Fibroblast of lung (primary cell): Measurements from ENCODE around the gene CASQ2. TPM values are rescaled to one million over a fixed set of nuclear protein-coding genes. Genes with fewer than 3 reads are reported as not detected.

ENCODE experiments used
- DNase-seq, 2 donors: peaks; one replicate each; pipeline versions ENCODE4 v3.0.0 to v3.0.0-alpha.2; 2010; ENCODE audit warnings: low read depth in 2 of 2
- H2AFZ ChIP-seq: 2 replicates; pipeline ENCODE4 v1.5.1; 2012; ENCODE audit warnings: low read length, control low read depth, inconsistent platforms
- H3K27ac ChIP-seq: 2 replicates; pipeline ENCODE4 v1.5.1; 2011; ENCODE audit warnings: low read length, control low read depth; ENCODE audit not compliant: insufficient read depth
- H3K27me3 ChIP-seq: 2 replicates; pipeline ENCODE4 v1.5.1; 2011; ENCODE audit warnings: mild to moderate bottlenecking, low read length; ENCODE audit not compliant: control insufficient read depth, insufficient read depth
- H3K36me3 ChIP-seq: 2 replicates; pipeline ENCODE4 v1.5.1; 2011; ENCODE audit warnings: low read length; ENCODE audit not compliant: control insufficient read depth, insufficient read depth
- H3K4me1 ChIP-seq: 2 replicates; pipeline ENCODE4 v1.5.1; 2011; ENCODE audit warnings: low read length; ENCODE audit not compliant: control insufficient read depth, insufficient read depth; ENCODE audit errors: extremely low read depth
- H3K4me2 ChIP-seq: 2 replicates; pipeline ENCODE4 v1.5.1; 2011; ENCODE audit warnings: low read length, control low read depth; ENCODE audit not compliant: insufficient read depth; ENCODE audit errors: extremely low read depth
- H3K4me3 ChIP-seq, 4 experiments: fragments of 200-600 bp in 1 of 4; sonication (generic) in 1 of 4; replicated peaks in 1 of 4; 2 replicates each; pipeline ENCODE4 v1.5.1; 2011 to 2016; ENCODE audit warnings: low read length in 4 of 4, low read depth in 3 of 4, mild to moderate bottlenecking in 3 of 4, control low read depth in 2 of 4, inconsistent platforms in 1 of 4, mixed read lengths in 1 of 4; ENCODE audit not compliant: insufficient read depth in 1 of 4; ENCODE audit errors: control extremely low read depth in 1 of 4
- H3K79me2 ChIP-seq: 2 replicates; pipeline ENCODE4 v1.5.1; 2012; ENCODE audit warnings: mild to moderate bottlenecking, low read length, inconsistent platforms; ENCODE audit not compliant: control insufficient read depth, insufficient read depth
- H3K9ac ChIP-seq: 2 replicates; pipeline ENCODE4 v1.5.1; 2011; ENCODE audit warnings: mild to moderate bottlenecking, low read length, control low read depth; ENCODE audit not compliant: insufficient read depth
- H3K9me3 ChIP-seq: 2 replicates; pipeline ENCODE4 v1.5.1; 2012; ENCODE audit warnings: low read depth, low read length; ENCODE audit not compliant: control insufficient read depth, insufficient read depth
- H4K20me1 ChIP-seq: 2 replicates; pipeline ENCODE4 v1.5.1; 2011; ENCODE audit warnings: low read length; ENCODE audit not compliant: control insufficient read depth, insufficient read depth; ENCODE audit errors: extremely low read depth
- EZH2 ChIP-seq: IDR thresholded peaks from 2 replicates; pipeline ENCODE4 v1.5.1; 2012; ENCODE audit warnings: low read length, control low read depth, mild to moderate bottlenecking; ENCODE audit errors: missing control alignments
- polyA plus RNA-seq, 2 donors: library from polyadenylated mRNA; depleted of rRNA in 1 of 2; stranded (reverse) in 1 of 2; unstranded in 1 of 2; fragments of >200 nt; gene quantifications; 2 replicates each; pipeline ENCODE4 v1.2.1, GENCODE V29; 2011 to 2012; ENCODE audit warnings: missing spikeins in 1 of 2
- total RNA-seq: library from RNA; depleted of rRNA; stranded (reverse); fragments of >200 nt; gene quantifications from 2 replicates; pipeline ENCODE4 v1.2.1, GENCODE V29; 2014
- TF ChIP-seq, protein P1 (sequence below), 2 donors: IDR thresholded peaks in 1 of 2; conservative IDR thresholded peaks in 1 of 2; 1 replicate in 1 of 2; 2 replicates in 1 of 2; pipeline ENCODE4 v1.5.1; 2011 to 2012; ENCODE audit warnings: low read length in 2 of 2, control low read depth in 1 of 2, inconsistent platforms in 1 of 2, low read depth in 1 of 2, mild to moderate bottlenecking in 1 of 2

CASQ2 gene
- total and polyA plus RNA-seq, 2 donors (not counting 1 experiment from before 2014, with no cell fraction given), result 0.03 TPM; not detected in 1

DNA sequence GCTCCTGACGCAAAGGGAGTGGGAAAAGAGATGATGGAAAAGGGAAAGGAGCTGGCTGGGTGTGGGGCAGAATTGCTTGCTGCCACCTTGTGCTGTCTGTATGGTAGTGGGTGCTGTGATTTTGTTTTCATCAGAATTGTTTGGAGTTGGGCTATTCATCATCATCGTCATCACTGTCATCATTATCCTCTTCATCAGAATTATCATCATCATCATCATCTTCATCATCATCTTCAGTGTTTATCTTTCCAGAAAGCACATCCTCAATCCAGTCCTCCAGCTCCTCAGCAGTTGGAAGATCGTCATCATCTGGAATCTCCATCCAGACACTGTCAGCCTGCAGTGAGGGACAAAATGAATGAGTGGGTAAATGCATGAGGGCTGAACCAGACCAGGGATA, 67.4 kb downstream of the CASQ2 start:
- Histone ChIP-seq H4K20me1 (no peaks in the 10 kb centered on the region), H3K4me2 (no peak overlapping the region), H3K4me1 (no peaks in the 10 kb centered on the region), H3K27me3 (peaks cover 2% of the 10 kb centered on the region), H3K79me2 (no peaks in the 10 kb centered on the region), H3K4me3 (no peak overlapping the region), H2AFZ (no peak overlapping the region), H3K36me3 (no peaks in the 10 kb centered on the region), H3K9me3 (no peaks in the 10 kb centered on the region), H3K9ac (no peak overlapping the region), H3K27ac (no peak overlapping the region)
- no peak for TF ChIP-seq EZH2
- TF ChIP-seq, protein P1, sequence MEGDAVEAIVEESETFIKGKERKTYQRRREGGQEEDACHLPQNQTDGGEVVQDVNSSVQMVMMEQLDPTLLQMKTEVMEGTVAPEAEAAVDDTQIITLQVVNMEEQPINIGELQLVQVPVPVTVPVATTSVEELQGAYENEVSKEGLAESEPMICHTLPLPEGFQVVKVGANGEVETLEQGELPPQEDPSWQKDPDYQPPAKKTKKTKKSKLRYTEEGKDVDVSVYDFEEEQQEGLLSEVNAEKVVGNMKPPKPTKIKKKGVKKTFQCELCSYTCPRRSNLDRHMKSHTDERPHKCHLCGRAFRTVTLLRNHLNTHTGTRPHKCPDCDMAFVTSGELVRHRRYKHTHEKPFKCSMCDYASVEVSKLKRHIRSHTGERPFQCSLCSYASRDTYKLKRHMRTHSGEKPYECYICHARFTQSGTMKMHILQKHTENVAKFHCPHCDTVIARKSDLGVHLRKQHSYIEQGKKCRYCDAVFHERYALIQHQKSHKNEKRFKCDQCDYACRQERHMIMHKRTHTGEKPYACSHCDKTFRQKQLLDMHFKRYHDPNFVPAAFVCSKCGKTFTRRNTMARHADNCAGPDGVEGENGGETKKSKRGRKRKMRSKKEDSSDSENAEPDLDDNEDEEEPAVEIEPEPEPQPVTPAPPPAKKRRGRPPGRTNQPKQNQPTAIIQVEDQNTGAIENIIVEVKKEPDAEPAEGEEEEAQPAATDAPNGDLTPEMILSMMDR (conservative IDR thresholded peaks at IDR 0.05 in 1 of 2, IDR thresholded peaks at IDR 0.05 in 1 of 2; ENCODE audit: low read depth in 1 of 2, low read length in 2 of 2), result no peak
- no peak for DNase-seq

DNA sequence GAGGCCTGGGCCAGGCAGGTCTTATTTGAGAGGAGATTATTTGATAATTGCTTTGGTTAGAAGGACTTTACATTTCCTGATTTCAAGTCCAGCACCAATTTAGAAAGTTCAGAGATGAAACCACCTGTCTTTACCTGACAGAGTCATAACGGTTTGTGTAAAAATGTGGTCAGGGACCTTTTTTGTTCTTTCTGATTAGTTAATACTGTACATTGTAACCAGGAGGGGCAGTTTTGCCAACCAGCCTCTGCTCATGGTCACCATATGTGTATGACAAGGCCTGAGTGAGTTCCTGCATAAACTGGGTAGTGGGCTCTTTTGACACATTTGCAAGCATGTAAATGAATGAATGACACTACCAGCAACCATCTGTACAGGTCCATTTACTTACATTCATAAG, 70.9 kb downstream of the CASQ2 start:
- no peaks in the 10 kb centered on the region for H3K27me3 ChIP-seq
- no peak overlapping the region for H3K4me2 ChIP-seq
- no peaks in the 10 kb centered on the region for H4K20me1 ChIP-seq
- H3K79me2 ChIP-seq, result no peaks in the 10 kb centered on the region
- no peak overlapping the region for H3K27ac ChIP-seq
- no peak overlapping the region for H3K4me3 ChIP-seq
- no peak for DNase-seq
- no peak for TF ChIP-seq EZH2
- TF ChIP-seq, protein P1 (conservative IDR thresholded peaks at IDR 0.05 in 1 of 2, IDR thresholded peaks at IDR 0.05 in 1 of 2; ENCODE audit: low read depth in 1 of 2, low read length in 2 of 2), result no peak
- no peak overlapping the region for H2AFZ ChIP-seq
- H3K36me3 ChIP-seq, result no peaks in the 10 kb centered on the region
- no peaks in the 10 kb centered on the region for H3K4me1 ChIP-seq
- H3K9me3 ChIP-seq, result no peaks in the 10 kb centered on the region
- H3K9ac ChIP-seq, result no peak overlapping the region

GRCh38 chr1:115694805-115695204, 73.7 kb downstream of the CASQ2 start:
- Histone ChIP-seq H3K9me3 (no peaks in the 10 kb centered on the region), H4K20me1 (no peaks in the 10 kb centered on the region), H3K79me2 (no peaks in the 10 kb centered on the region), H3K27me3 (no peaks in the 10 kb centered on the region), H3K36me3 (no peaks in the 10 kb centered on the region), H3K4me3 (no peak overlapping the region), H3K27ac (no peak overlapping the region), H3K9ac (no peak overlapping the region), H3K4me2 (no peak overlapping the region), H2AFZ (no peak overlapping the region), H3K4me1 (no peaks in the 10 kb centered on the region)
- no peak for DNase-seq
- TF ChIP-seq EZH2, result no peak
- TF ChIP-seq, protein P1 (conservative IDR thresholded peaks at IDR 0.05 in 1 of 2, IDR thresholded peaks at IDR 0.05 in 1 of 2; ENCODE audit: low read depth in 1 of 2, low read length in 2 of 2), result no peak
